HL-60 (cell line): ENCODE data around the gene UNC93A.

Experiments
- DNase-seq, 2 experiments: peaks; one replicate each; pipeline ENCODE4 v3.0.0-alpha.2; 2010 to 2020; ENCODE audit warnings: low read depth in 1 of 2, low spot score in 1 of 2
- H3K27ac ChIP-seq: fragments of 250-450 bp; sonication (Bioruptor Pico); replicated peaks from 2 replicates; pipeline ENCODE4 v1.5.1; 2020; ENCODE audit warnings: mild to moderate bottlenecking, moderate library complexity
- H3K27me3 ChIP-seq: fragments of 250-450 bp; sonication (Bioruptor Pico); 2 replicates; pipeline ENCODE4 v1.5.1; 2021; ENCODE audit warnings: mild to moderate bottlenecking, moderate library complexity; ENCODE audit not compliant: insufficient read depth, poor library complexity, severe bottlenecking
- H3K4me3 ChIP-seq: replicated peaks from 2 replicates; pipeline ENCODE4 v1.5.1; 2011; ENCODE audit warnings: mild to moderate bottlenecking, control low read depth, low read length; ENCODE audit not compliant: insufficient read depth
- CTCF ChIP-seq: IDR thresholded peaks from one replicate; pipeline ENCODE4 v1.5.1; 2011; ENCODE audit warnings: low read length, control low read depth, inconsistent platforms; ENCODE audit not compliant: insufficient read depth
- GABPA ChIP-seq: IDR thresholded peaks from 2 replicates; pipeline ENCODE4 v1.6.1; 2012; ENCODE audit warnings: low read depth
- POLR2AphosphoS5 ChIP-seq: IDR thresholded peaks from 2 replicates; pipeline ENCODE4 v1.6.1; 2012; ENCODE audit warnings: low read depth
- REST ChIP-seq: IDR thresholded peaks from 2 replicates; pipeline ENCODE4 v1.6.1; 2012; ENCODE audit warnings: low read depth; ENCODE audit not compliant: insufficient replicate concordance
- SPI1 ChIP-seq: IDR thresholded peaks from 2 replicates; pipeline ENCODE4 v1.6.1; 2012; ENCODE audit warnings: low read depth, mild to moderate bottlenecking, borderline replicate concordance

UNC93A gene

GRCh38 chr6:167294651-167295494 is 3.8 kb downstream of the UNC93A start:
- TF ChIP-seq REST (no peak), CTCF (no peak), SPI1 (no peak), POLR2AphosphoS5 (no peak), GABPA (no peak)
- Histone ChIP-seq H3K27ac (no peak overlapping the region), H3K27me3 (peaks cover 4% of the 10 kb centered on the region), H3K4me3 (no peak overlapping the region)
- DNase-seq: no peak

- Histone ChIP-seq H3K27ac (no peak overlapping the region), H3K4me3 (no peak overlapping the region)
- no peak for TF ChIP-seq POLR2AphosphoS5
- TF ChIP-seq CTCF: no peak
- no peak for TF ChIP-seq GABPA
- no peak for TF ChIP-seq REST
- no peak for TF ChIP-seq SPI1
Observed at GRCh38 chr6:167295495-167296292, 4.6 kb downstream of the UNC93A start.

GRCh38 chr6:167296293-167296690 is 5.2 kb downstream of the UNC93A start:
- no peak overlapping the region for H3K27ac ChIP-seq
- H3K4me3 ChIP-seq: no peak overlapping the region
- peaks cover 4% of the 10 kb centered on the region for H3K27me3 ChIP-seq
- TF ChIP-seq REST: no peak
- TF ChIP-seq CTCF: no peak
- no peak for TF ChIP-seq SPI1
- no peak for TF ChIP-seq GABPA
- no peak for TF ChIP-seq POLR2AphosphoS5
- DNase-seq: no peak

More at GRCh38 chr6:167295495-167296292, 4.6 kb downstream of the UNC93A start:
- peaks cover 4% of the 10 kb centered on the region for H3K27me3 ChIP-seq
- no peak for DNase-seq
